Osteoblast (primary cell): ENCODE results near the gene POLD2. TPM values are rescaled to one million over a fixed set of nuclear protein-coding genes. Genes with fewer than 3 reads are reported as not detected.

Experiments
- DNase-seq: peaks from one replicate; pipeline ENCODE4 v3.0.0; 2011; ENCODE audit warnings: low spot score, mixed read lengths; ENCODE audit not compliant: insufficient read length; ENCODE audit errors: missing footprints
- H2AFZ ChIP-seq: 2 replicates; pipeline ENCODE4 v1.6.0; 2011; ENCODE audit warnings: mild to moderate bottlenecking, low read length
- H3K27ac ChIP-seq: 2 replicates; pipeline ENCODE4 v1.5.1; 2011; ENCODE audit warnings: mild to moderate bottlenecking, low read depth, low read length, moderate library complexity
- H3K27me3 ChIP-seq: 2 replicates; pipeline ENCODE4 v1.6.0; 2012; ENCODE audit warnings: mild to moderate bottlenecking, control low read depth, inconsistent platforms, low read length, moderate library complexity; ENCODE audit not compliant: insufficient read depth
- H3K36me3 ChIP-seq: 2 replicates; pipeline ENCODE4 v1.5.1; 2011; ENCODE audit warnings: mild to moderate bottlenecking, low read length, control low read depth, moderate library complexity; ENCODE audit not compliant: insufficient read depth
- H3K4me1 ChIP-seq: 2 replicates; pipeline ENCODE4 v1.5.1; 2011; ENCODE audit warnings: mild to moderate bottlenecking, low read length, control low read depth, moderate library complexity; ENCODE audit not compliant: insufficient read depth
- H3K4me2 ChIP-seq: 2 replicates; pipeline ENCODE4 v1.6.0; 2011; ENCODE audit warnings: mild to moderate bottlenecking, low read length; ENCODE audit not compliant: insufficient read depth
- H3K4me3 ChIP-seq: fragments of 200-600 bp; sonication (generic); 3 replicates; pipeline ENCODE4 v1.5.1; 2012; ENCODE audit warnings: mild to moderate bottlenecking, low read length, inconsistent platforms; ENCODE audit not compliant: insufficient read depth
- H3K79me2 ChIP-seq: 2 replicates; pipeline ENCODE4 v1.6.0; 2012; ENCODE audit warnings: mild to moderate bottlenecking, low read length, control low read depth, inconsistent platforms; ENCODE audit not compliant: insufficient read depth
- H3K9me3 ChIP-seq: 2 replicates; pipeline ENCODE4 v1.5.1; 2011; ENCODE audit warnings: low read depth, low read length, control low read depth
- H4K20me1 ChIP-seq: 2 replicates; pipeline ENCODE4 v1.6.0; 2012; ENCODE audit warnings: mild to moderate bottlenecking, low read length, control low read depth; ENCODE audit not compliant: insufficient read depth
- CTCF ChIP-seq: IDR thresholded peaks from 2 replicates; pipeline ENCODE4 v1.5.1; 2011; ENCODE audit warnings: mild to moderate bottlenecking, low read depth, low read length, moderate library complexity; ENCODE audit errors: extremely low read depth
- total RNA-seq: library from RNA; depleted of rRNA; stranded (reverse); fragments of >200 nt; gene quantifications from 2 replicates; pipeline ENCODE4 v1.2.3, GENCODE V29; 2012

Gene POLD2
- total RNA-seq, 1 donor, result 80.3 TPM

- no peak overlapping the region for H3K4me3 ChIP-seq
- no peaks in the 10 kb centered on the region for H3K9me3 ChIP-seq
- H2AFZ ChIP-seq, result no peak overlapping the region
- TF ChIP-seq CTCF, result no peak
- peaks cover 14% of the 10 kb centered on the region for H3K79me2 ChIP-seq
- no peak overlapping the region for H3K4me2 ChIP-seq
- H3K4me1 ChIP-seq, result peaks cover 41% of the 10 kb centered on the region
- H3K27me3 ChIP-seq, result no peaks in the 10 kb centered on the region
- H3K36me3 ChIP-seq, result peaks cover 2% of the 10 kb centered on the region
- no peaks in the 10 kb centered on the region for H4K20me1 ChIP-seq
- DNase-seq, result peak; percentile 47
- peak overlapping the region; percentile 3 for H3K27ac ChIP-seq
Measured at GRCh38 chr7:44085546-44085945, 37.8 kb downstream of the POLD2 start.

DNA sequence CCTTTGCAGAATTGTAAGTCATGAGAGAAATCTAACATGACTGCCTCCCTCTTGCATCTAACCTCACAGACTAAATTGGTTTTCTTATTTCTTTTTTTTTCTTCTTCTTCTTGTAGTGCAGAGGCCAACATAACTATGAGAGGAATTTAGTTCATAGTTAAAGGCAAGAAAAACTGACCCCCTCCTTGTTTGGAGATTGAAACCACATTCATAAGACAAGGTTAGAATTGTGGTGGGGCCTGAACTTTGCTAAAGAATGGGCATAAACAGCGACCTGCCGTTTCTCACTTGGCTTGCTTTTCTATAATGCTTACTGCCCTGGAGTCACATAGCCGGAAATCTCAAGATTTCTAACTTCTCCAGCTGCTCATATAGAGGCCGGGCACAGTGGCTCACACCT, 38.6 kb downstream of the POLD2 start:
- Histone ChIP-seq H3K36me3 (peaks cover 10% of the 10 kb centered on the region), H3K79me2 (peaks cover 14% of the 10 kb centered on the region), H3K4me2 (no peak overlapping the region), H3K4me3 (no peak overlapping the region), H3K27ac (peak overlapping the region; percentile 25), H3K27me3 (no peaks in the 10 kb centered on the region), H4K20me1 (no peaks in the 10 kb centered on the region), H3K9me3 (no peaks in the 10 kb centered on the region), H2AFZ (peak overlapping the region; percentile 44), H3K4me1 (peaks cover 41% of the 10 kb centered on the region)
- no peak for DNase-seq
- TF ChIP-seq CTCF, result no peak

DNA sequence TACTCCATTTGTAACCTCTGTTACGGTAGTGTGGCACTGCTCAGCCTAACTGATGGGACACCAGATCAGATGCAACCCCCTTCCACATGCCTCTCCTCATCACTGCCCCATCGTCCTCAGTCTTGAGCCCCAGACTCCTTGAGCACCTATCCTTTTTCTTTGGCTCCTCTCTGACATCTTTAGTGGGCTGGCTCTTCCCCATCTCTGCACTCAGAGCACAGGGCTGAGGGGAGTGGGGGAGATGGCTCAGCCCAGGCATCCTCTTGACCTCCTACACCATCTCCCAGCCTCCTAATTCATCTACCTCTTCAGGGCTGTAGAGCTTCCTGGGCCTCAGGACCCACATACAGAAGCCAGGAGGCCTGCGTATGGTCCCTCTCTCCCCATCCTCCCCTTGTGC, 39.6 kb downstream of the POLD2 start:
- TF ChIP-seq CTCF, result no peak
- Histone ChIP-seq H3K4me2 (no peak overlapping the region), H3K9me3 (no peaks in the 10 kb centered on the region), H2AFZ (no peak overlapping the region), H3K27ac (no peak overlapping the region), H3K36me3 (peaks cover 15% of the 10 kb centered on the region), H3K27me3 (no peaks in the 10 kb centered on the region), H3K4me1 (peaks cover 32% of the 10 kb centered on the region), H3K79me2 (peaks cover 14% of the 10 kb centered on the region), H3K4me3 (no peak overlapping the region), H4K20me1 (no peaks in the 10 kb centered on the region)
- DNase-seq, result no peak

DNA sequence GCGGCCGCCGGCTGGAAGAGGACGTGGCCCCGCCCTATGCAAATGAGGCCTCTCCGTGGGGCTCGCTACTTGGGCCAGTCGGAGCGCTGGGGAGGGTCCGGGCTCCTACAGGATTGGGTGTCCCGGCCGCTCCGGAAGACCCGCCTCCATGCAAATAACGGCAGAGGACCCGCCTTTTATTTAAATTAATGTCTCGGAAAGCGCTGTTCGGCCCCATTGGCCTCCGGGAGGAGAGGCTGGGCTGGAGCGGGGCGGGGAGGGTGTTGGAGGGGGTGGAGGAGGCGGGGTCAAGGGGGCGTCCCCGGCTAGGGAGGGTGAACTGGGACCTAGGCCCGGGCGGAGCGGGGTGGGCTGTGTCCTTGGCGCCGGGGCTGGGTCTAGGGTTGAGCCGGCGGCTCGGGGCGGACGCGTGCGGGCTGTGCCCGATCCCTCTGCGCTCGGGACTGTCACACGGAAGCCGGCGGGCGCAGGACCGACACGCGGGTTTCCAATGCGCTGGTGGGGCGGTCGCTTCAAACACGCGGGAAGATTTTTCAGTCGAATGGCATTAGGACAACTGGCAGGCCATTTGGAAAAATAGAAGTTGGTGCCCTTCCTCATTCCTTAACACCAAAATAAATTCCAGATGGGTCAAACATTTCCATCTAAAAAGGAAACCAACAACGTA, 40.7 kb downstream of the POLD2 start:
- no peaks in the 10 kb centered on the region for H3K9me3 ChIP-seq
- H3K79me2 ChIP-seq, result peaks cover 14% of the 10 kb centered on the region
- H4K20me1 ChIP-seq, result no peaks in the 10 kb centered on the region
- H2AFZ ChIP-seq, result peak overlapping the region; percentile 79
- peak overlapping the region; percentile 80 for H3K4me3 ChIP-seq
- H3K27ac ChIP-seq, result peak overlapping the region; percentile 76
- no peaks in the 10 kb centered on the region for H3K27me3 ChIP-seq
- H3K36me3 ChIP-seq, result peaks cover 26% of the 10 kb centered on the region
- peak; percentile 99 for DNase-seq
- TF ChIP-seq CTCF, result no peak
- peak overlapping the region; percentile 89 for H3K4me2 ChIP-seq
- peaks cover 21% of the 10 kb centered on the region for H3K4me1 ChIP-seq
